K562 (cell line): ENCODE data around the gene SPAG4.

Experiments used
- CCAR2 ChIP-seq: fragments of 200-400 bp; formaldehyde crosslinking; IDR thresholded peaks from 2 replicates; pipeline ENCODE4 v1.6.1; 2017; ENCODE audit warnings: mild to moderate bottlenecking, low read depth, low read length
- POLR2A ChIP-seq: fragments of 450-650 bp; conservative IDR thresholded peaks from 2 replicates; pipeline ENCODE4 v1.6.1; 2016
- RBM14 ChIP-seq: fragments of 200-400 bp; formaldehyde crosslinking; IDR thresholded peaks from 2 replicates; pipeline ENCODE4 v1.6.1; 2018; ENCODE audit warnings: low read depth, mild to moderate bottlenecking, low read length, moderate library complexity, borderline replicate concordance; ENCODE audit not compliant: insufficient read depth
- ZNF584 ChIP-seq: fragments of 200-800 bp; sonication (Bioruptor generic); IDR thresholded peaks from 2 replicates; pipeline ENCODE4 v1.6.1; 2016; ENCODE audit warnings: low read depth, mild to moderate bottlenecking, missing genetic modification characterization, missing compliant biosample characterization
- TF ChIP-seq, protein P1 (sequence below), 3 experiments: IDR thresholded peaks in 2 of 3; conservative IDR thresholded peaks in 1 of 3; 2 replicates each; pipeline ENCODE4 v1.5.1; 2011 to 2012; ENCODE audit warnings: low read length in 3 of 3, mild to moderate bottlenecking in 3 of 3, control low read depth in 2 of 3, improper control_type of control experiment in 1 of 3, inconsistent platforms in 1 of 3, low read depth in 1 of 3, mixed read lengths in 1 of 3, moderate library complexity in 1 of 3; ENCODE audit not compliant: insufficient read depth in 2 of 3
- TF ChIP-seq, protein P2 (sequence below): sonication (generic); formaldehyde crosslinking; IDR thresholded peaks from 2 replicates; pipeline ENCODE4 v1.8.0; 2022; ENCODE audit warnings: missing genetic modification reagents, mild to moderate bottlenecking, borderline replicate concordance
- TF ChIP-seq, protein P3 (sequence below): fragments of 200-400 bp; formaldehyde crosslinking; IDR thresholded peaks from 2 replicates; pipeline ENCODE4 v1.6.1; 2017; ENCODE audit warnings: mild to moderate bottlenecking, low read depth, low read length, moderate library complexity

DNA sequence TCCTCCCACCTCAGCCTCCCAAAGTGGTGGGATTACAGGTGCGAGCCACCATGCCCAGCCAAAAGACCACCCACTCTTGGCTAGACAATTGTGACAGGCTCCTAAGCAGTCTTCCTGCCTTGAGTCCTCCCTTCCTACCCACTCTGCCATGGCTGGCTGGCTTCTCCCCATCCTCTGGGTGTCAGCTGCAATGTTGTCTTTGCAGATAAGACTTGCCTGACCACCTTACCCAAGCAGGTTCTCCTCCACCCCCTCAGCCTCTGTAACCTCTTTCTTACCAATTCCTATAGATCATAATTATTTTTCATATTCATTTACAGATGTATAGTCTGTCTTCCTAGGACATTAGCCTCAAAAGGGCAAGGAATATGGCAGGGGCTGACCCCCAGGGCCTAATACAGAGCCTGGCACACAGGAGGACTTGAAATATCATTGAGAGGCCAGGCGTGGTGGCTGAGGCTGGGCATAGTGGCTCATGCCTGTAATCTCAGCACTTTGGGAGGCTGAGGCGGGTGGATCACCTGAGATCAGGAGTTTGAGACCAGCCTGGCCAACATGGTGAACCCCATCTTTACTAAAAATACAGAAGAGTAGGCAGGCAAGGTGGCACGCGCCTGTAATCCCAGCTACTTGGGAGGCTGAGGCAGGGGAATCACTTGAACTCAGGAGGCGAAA is 28.7 kb upstream of the SPAG4 start:
- TF ChIP-seq ZNF584 (CRISPR knock-in tag) = no peak
- TF ChIP-seq, protein P1, sequence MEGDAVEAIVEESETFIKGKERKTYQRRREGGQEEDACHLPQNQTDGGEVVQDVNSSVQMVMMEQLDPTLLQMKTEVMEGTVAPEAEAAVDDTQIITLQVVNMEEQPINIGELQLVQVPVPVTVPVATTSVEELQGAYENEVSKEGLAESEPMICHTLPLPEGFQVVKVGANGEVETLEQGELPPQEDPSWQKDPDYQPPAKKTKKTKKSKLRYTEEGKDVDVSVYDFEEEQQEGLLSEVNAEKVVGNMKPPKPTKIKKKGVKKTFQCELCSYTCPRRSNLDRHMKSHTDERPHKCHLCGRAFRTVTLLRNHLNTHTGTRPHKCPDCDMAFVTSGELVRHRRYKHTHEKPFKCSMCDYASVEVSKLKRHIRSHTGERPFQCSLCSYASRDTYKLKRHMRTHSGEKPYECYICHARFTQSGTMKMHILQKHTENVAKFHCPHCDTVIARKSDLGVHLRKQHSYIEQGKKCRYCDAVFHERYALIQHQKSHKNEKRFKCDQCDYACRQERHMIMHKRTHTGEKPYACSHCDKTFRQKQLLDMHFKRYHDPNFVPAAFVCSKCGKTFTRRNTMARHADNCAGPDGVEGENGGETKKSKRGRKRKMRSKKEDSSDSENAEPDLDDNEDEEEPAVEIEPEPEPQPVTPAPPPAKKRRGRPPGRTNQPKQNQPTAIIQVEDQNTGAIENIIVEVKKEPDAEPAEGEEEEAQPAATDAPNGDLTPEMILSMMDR (IDR thresholded peaks at IDR 0.05 in 2 of 3, conservative IDR thresholded peaks at IDR 0.05 in 1 of 3; ENCODE audit: insufficient read depth in 2 of 3, low read depth in 1 of 3, low read length in 3 of 3) = no peak
- TF ChIP-seq RBM14 = no peak
- no peak for TF ChIP-seq CCAR2
- no peak for TF ChIP-seq POLR2A
- TF ChIP-seq, protein P2, sequence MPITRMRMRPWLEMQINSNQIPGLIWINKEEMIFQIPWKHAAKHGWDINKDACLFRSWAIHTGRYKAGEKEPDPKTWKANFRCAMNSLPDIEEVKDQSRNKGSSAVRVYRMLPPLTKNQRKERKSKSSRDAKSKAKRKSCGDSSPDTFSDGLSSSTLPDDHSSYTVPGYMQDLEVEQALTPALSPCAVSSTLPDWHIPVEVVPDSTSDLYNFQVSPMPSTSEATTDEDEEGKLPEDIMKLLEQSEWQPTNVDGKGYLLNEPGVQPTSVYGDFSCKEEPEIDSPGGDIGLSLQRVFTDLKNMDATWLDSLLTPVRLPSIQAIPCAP (CRISPR knock-in tag) = no peak
- TF ChIP-seq, protein P3, sequence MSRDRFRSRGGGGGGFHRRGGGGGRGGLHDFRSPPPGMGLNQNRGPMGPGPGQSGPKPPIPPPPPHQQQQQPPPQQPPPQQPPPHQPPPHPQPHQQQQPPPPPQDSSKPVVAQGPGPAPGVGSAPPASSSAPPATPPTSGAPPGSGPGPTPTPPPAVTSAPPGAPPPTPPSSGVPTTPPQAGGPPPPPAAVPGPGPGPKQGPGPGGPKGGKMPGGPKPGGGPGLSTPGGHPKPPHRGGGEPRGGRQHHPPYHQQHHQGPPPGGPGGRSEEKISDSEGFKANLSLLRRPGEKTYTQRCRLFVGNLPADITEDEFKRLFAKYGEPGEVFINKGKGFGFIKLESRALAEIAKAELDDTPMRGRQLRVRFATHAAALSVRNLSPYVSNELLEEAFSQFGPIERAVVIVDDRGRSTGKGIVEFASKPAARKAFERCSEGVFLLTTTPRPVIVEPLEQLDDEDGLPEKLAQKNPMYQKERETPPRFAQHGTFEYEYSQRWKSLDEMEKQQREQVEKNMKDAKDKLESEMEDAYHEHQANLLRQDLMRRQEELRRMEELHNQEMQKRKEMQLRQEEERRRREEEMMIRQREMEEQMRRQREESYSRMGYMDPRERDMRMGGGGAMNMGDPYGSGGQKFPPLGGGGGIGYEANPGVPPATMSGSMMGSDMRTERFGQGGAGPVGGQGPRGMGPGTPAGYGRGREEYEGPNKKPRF = no peak
